Measurements from ENCODE around the gene STOML2. TPM values are rescaled to one million over a fixed set of nuclear protein-coding genes. Genes with fewer than 3 reads are reported as not detected.
A peak's percentile ranks its signal among the peaks of the same experiment; 100 is the strongest.

Gene STOML2
- total RNA-seq, 4 donors from 2014 or later: 77.6 to 108 (median 89.9) TPM

- TF ChIP-seq CTCF (IDR thresholded peaks at IDR 0.05): peak in 2 of 3 donors; percentile 16 to 44
Measured at GRCh38 chr9:35116898-35117551, 14.1 kb upstream of the STOML2 start.

GRCh38 chr9:35116539-35116897, 13.6 kb upstream of the STOML2 start:
- no peak for DNase-seq (ENCODE audit: low spot score)
- TF ChIP-seq CTCF (IDR thresholded peaks at IDR 0.05): no peak
- peak; percentile 0 for ATAC-seq (ENCODE audit: low FRiP score)

More at GRCh38 chr9:35116898-35117551, 14.1 kb upstream of the STOML2 start:
- DNase-seq (ENCODE audit: low spot score): peak; percentile 63
- ATAC-seq (ENCODE audit: low FRiP score): peak; percentile 79

GRCh38 chr9:35115680-35116538, 13.0 kb upstream of the STOML2 start, which contains the start of gene ATOSB:
ATOSB (minus strand) TSS chr9:35115862; CDS start chr9:35108274, 7,588 bp downstream.
- TF ChIP-seq CTCF (IDR thresholded peaks at IDR 0.05): no peak
- DNase-seq (ENCODE audit: low spot score) (peak; percentile 92), ATAC-seq (ENCODE audit: low FRiP score) (peak; percentile 64)

GRCh38 chr9:35114840-35115628, 12.1 kb upstream of the STOML2 start:
- TF ChIP-seq CTCF (IDR thresholded peaks at IDR 0.05): no peak
- ATAC-seq (ENCODE audit: low FRiP score): no peak
- peak; percentile 52 for DNase-seq (ENCODE audit: low spot score)

- peak; percentile 39 for DNase-seq (ENCODE audit: low spot score)
- peak; percentile 26 for ATAC-seq (ENCODE audit: low FRiP score)
- no peak for TF ChIP-seq CTCF (IDR thresholded peaks at IDR 0.05)
Measured at GRCh38 chr9:35114113-35114839, 11.3 kb upstream of the STOML2 start.

- no peak for TF ChIP-seq CTCF (IDR thresholded peaks at IDR 0.05)
- ATAC-seq (ENCODE audit: low FRiP score): no peak
- no peak for DNase-seq (ENCODE audit: low spot score)
Measured at GRCh38 chr9:35112257-35113020, 9.5 kb upstream of the STOML2 start.

All from omental fat pad (tissue), 4 donors.